GM19023 (cell line): ENCODE results near the gene ZNF480.
"Not testable (repeated sequence)": the region's sequence is repeated elsewhere in the genome, so short reads cannot be mapped to it uniquely, and the experiment has no call there.

Experiments
- ATAC-seq: cut with Tn5 transposase; IDR thresholded peaks from one replicate; pipeline ENCODE4 v1.9.1; 2021; ENCODE audit warnings: mild to moderate bottlenecking, moderate library complexity; ENCODE audit not compliant: unreplicated experiment

The ZNF480 gene

GRCh38 chr19:52336791-52337381 is 39.9 kb downstream of the ZNF480 start:
- ATAC-seq: no peak

DNA sequence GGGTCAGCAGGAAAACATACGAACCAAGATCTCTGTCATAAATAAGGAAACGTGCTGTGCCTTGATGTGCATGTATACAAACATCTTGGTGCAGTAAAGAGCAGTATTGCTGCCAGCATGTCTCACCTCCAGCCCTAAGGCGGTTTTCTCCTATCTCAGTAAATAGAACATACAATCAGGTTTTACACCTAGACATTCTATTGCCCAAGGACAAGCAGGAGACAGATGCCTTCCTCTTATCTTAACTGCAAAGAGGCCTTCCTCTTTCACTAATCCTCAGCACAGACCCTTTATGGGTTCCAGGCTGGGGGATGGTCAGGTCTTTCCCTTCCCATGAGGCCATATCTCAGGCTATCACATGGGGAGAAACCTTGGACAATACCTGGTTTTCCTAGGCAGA is 42.1 kb downstream of the ZNF480 start:
- ATAC-seq: not testable (repeated sequence)

DNA sequence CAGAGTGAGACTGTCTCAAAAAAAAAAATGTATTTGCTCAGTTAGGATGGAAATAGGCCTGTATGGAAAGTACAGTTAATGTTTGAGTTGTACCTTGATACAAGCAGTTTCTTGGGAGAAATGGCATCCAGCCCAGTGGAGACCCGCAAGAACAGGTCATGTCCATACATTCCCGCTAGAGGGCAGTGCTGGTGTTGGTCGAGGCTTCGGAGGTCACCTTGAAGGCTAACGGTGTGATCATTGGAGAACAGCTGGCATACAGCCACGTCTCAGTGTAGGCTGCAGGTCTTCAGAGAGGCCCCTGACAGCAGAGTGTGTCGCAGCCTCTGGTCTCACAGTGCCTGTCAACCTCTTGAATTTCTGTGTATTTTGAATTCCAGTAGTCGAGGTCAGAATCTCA is 46.6 kb downstream of the ZNF480 start:
- no peak for ATAC-seq

- no peak for ATAC-seq
Measured at GRCh38 chr19:52345162-52345561, 48.2 kb downstream of the ZNF480 start.

DNA sequence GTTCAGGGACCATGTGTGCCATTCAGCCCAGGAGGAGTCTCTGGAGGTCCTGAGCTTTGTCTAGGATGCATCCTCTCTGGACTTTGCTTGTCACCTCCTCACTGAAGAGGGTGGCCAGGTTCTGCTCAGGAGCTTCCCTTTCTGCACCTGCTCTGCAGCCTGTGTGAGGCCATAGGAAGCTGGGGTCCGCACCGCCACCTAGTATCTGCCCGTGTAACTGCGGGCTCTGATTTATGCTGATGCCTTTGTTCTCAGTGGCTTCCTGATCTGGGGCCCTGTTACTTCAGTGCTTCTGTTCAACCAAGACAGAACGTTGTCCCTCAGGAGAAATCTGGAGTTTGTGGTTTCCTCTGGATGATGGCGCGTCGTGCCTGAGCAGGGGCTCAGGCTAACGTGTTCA is 54.5 kb downstream of the ZNF480 start:
- no peak for ATAC-seq

DNA sequence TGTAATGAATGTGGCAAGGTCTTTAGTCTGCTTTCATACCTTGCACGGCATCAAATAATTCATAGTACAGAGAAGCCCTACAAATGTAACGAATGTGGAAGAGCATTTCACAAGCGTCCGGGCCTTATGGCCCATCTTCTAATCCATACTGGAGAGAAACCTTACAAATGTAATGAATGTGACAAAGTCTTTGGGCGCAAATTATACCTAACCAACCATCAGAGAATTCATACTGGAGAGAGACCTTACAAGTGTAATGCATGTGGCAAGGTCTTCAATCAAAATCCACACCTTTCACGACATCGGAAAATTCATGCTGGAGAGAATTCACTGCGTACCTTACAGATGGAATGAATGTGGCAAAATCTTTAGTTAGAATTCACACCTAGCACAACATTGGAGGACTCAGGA is 69.5 kb downstream of the ZNF480 start:
- ATAC-seq: no peak

- peak; percentile 85 for ATAC-seq
Measured at GRCh38 chr19:52369559-52370340, 72.8 kb downstream of the ZNF480 start, which contains the start of gene ZNF880. ZNF880 (plus strand) TSS chr19:52369923; CDS start chr19:52369966, 43 bp downstream.

GRCh38 chr19:52370341-52370710 is 73.4 kb downstream of the ZNF480 start:
- no peak for ATAC-seq
